K562 (cell line): ENCODE measurements around the gene AKAP13. TPM values are rescaled to one million over a fixed set of nuclear protein-coding genes. Genes with fewer than 3 reads are reported as not detected.

Source experiments
- ATAC-seq: fragments of 200-7000 bp; cut with Tn5 transposase; 3 replicates; pipeline ENCODE4 v1.9.1; 2020; ENCODE audit warnings: moderate library complexity
- BruUV-seq: library from RNA; stranded (reverse); fragments of 400-500 nt; replicated peaks from 2 replicates; lab custom pipeline; 2021; lab: Mats Ljungman, UMichigan
- CTCF ChIA-PET: fragments of 300-600 bp; formaldehyde crosslinking; extraction: SDS; loops from one replicate; lab custom pipeline; 2021; ENCODE audit warnings: low intra/inter-chr PET ratio; lab: Yijun Ruan, JAX
- POLR2A ChIA-PET: fragments of 300-600, 350-650 bp; sonication (Branson Sonifier 250); formaldehyde crosslinking; extraction: SDS; loops from one replicate; lab custom pipeline; 2021; ENCODE audit warnings: antibody characterized with exemption, inconsistent platforms; lab: Yijun Ruan, JAX
- DNase-seq, 4 experiments: peaks; one replicate each; pipeline versions ENCODE4 v3.0.0 to v3.0.0-alpha.2; 2011 to 2018; ENCODE audit warnings: low spot score in 3 of 4, mixed read lengths in 3 of 4; ENCODE audit errors: extremely low read depth in 1 of 4
- FAIRE-seq: peaks from 2 replicates; lab custom pipeline; 2011; peaks lifted over from hg19 to GRCh38; lab: Jason Lieb, UNC
- H2AFZ ChIP-seq: 2 replicates; pipeline ENCODE4 v1.6.0; 2011; ENCODE audit warnings: low read depth, low read length, control low read depth, inconsistent platforms
- H3K27ac ChIP-seq: fragments of 200-600 bp; 3 replicates; pipeline ENCODE4 v1.8.0; 2011; ENCODE audit warnings: low read depth, mild to moderate bottlenecking, control low read depth, inconsistent platforms, low read length, moderate library complexity, mixed read lengths; ENCODE audit errors: extremely low read depth
- H3K27me3 ChIP-seq, 2 experiments: fragments of 300-600 bp in 1 of 2; 2 replicates in 1 of 2; 3 replicates in 1 of 2; pipeline versions ENCODE4 v1.6.0 to v1.8.0; 2011; ENCODE audit warnings: inconsistent platforms in 2 of 2, low read length in 2 of 2, mild to moderate bottlenecking in 1 of 2, mixed read lengths in 1 of 2, moderate library complexity in 1 of 2; ENCODE audit not compliant: control insufficient read depth in 2 of 2, insufficient read depth in 2 of 2
- H3K36me3 ChIP-seq: fragments of 300-600 bp; 3 replicates; pipeline ENCODE4 v1.8.0; 2011; ENCODE audit warnings: mild to moderate bottlenecking, low read length, inconsistent platforms; ENCODE audit not compliant: control insufficient read depth, insufficient read depth
- H3K4me1 ChIP-seq, 2 experiments: fragments of 200-600 bp in 1 of 2; replicated peaks in 1 of 2; 2 replicates in 1 of 2; 3 replicates in 1 of 2; pipeline versions ENCODE4 v1.5.1 to v1.8.0; 2011; ENCODE audit warnings: inconsistent platforms in 2 of 2, low read length in 2 of 2, mild to moderate bottlenecking in 1 of 2, mixed read lengths in 1 of 2, moderate library complexity in 1 of 2; ENCODE audit not compliant: control insufficient read depth in 2 of 2, insufficient read depth in 2 of 2
- H3K4me2 ChIP-seq: 2 replicates; pipeline ENCODE4 v1.6.1; 2011; ENCODE audit warnings: low read length, control low read depth, inconsistent platforms, mixed read lengths; ENCODE audit not compliant: insufficient read depth
- H3K4me3 ChIP-seq: fragments of 200-600 bp; sonication (generic), shearing (Covaris generic); 2 replicates; pipeline ENCODE4 v1.5.1; 2016; ENCODE audit warnings: control low read depth, inconsistent platforms
- H3K79me2 ChIP-seq: fragments of 200-600 bp; 3 replicates; pipeline ENCODE4 v1.8.0; 2011; ENCODE audit warnings: low read length, inconsistent platforms; ENCODE audit not compliant: control insufficient read depth, insufficient read depth
- H3K9ac ChIP-seq, 2 experiments: 2 replicates each; pipeline versions ENCODE4 v1.6.0 to v1.6.1; 2011; ENCODE audit warnings: low read depth in 2 of 2, low read length in 2 of 2, control low read depth in 1 of 2, inconsistent platforms in 1 of 2, mild to moderate bottlenecking in 1 of 2, mixed read lengths in 1 of 2; ENCODE audit not compliant: insufficient read depth in 1 of 2
- H3K9me1 ChIP-seq: one replicate; pipeline ENCODE4 v1.6.0; 2011; ENCODE audit warnings: inconsistent platforms, mild to moderate bottlenecking, low read length, moderate library complexity; ENCODE audit not compliant: control insufficient read depth, insufficient read depth
- H3K9me3 ChIP-seq: replicated peaks from 2 replicates; pipeline ENCODE4 v1.5.1; 2011; ENCODE audit warnings: low read depth, low read length, inconsistent platforms; ENCODE audit not compliant: control insufficient read depth, insufficient read depth
- H4K20me1 ChIP-seq: replicated peaks from 2 replicates; pipeline ENCODE4 v1.6.1; 2011; ENCODE audit warnings: low read length, inconsistent platforms, mixed read lengths; ENCODE audit not compliant: control insufficient read depth, insufficient read depth
- BCLAF1 ChIP-seq, 2 experiments: fragments of 450-650 bp in 1 of 2; IDR thresholded peaks; 2 replicates each; pipeline ENCODE4 v1.6.1; 2011 to 2017; ENCODE audit warnings: low read depth in 2 of 2, antibody characterized with exemption in 1 of 2, borderline replicate concordance in 1 of 2, low read length in 1 of 2, mild to moderate bottlenecking in 1 of 2, mixed read lengths in 1 of 2; ENCODE audit not compliant: control insufficient read depth in 1 of 2
- EP400 ChIP-seq: fragments of 450-650 bp; IDR thresholded peaks from 2 replicates; pipeline ENCODE4 v1.6.1; 2017; ENCODE audit warnings: antibody characterized with exemption, mild to moderate bottlenecking, moderate library complexity
- MTF1 ChIP-seq: fragments of 250-450 bp; sonication (Bioruptor Pico); IDR thresholded peaks from 2 replicates; pipeline ENCODE4 v1.9.0; 2021; ENCODE audit warnings: moderate library complexity, mild to moderate bottlenecking, inconsistent platforms, borderline replicate concordance
- NCOA1 ChIP-seq: fragments of 450-650 bp; IDR thresholded peaks from 2 replicates; pipeline ENCODE4 v1.6.1; 2016; ENCODE audit warnings: low read depth
- POLR3A ChIP-seq: IDR thresholded peaks from 2 replicates; pipeline ENCODE4 v1.6.1; 2011; ENCODE audit warnings: borderline replicate concordance, mild to moderate bottlenecking, moderate library complexity; ENCODE audit not compliant: insufficient read length, insufficient read depth; ENCODE audit errors: extremely low read depth
- ZNF512 ChIP-seq: IDR thresholded peaks from 2 replicates; pipeline ENCODE4 v1.6.1; 2016; ENCODE audit warnings: missing genetic modification characterization, missing compliant biosample characterization
- WGBS: fragments of 100-300 bp; shearing (Covaris generic); methylation state at CpG from one replicate; pipeline ENCODE4 v1.1.6; 2016; ENCODE audit warnings: low coverage, mixed read lengths; ENCODE audit not compliant: insufficient coverage; ENCODE audit errors: missing lambda C conversion rate; 5-methylcytosine and 5-hydroxymethylcytosine counted together
- in situ Hi-C: fragments of 300-500 bp; cut with MboI; formaldehyde crosslinking; loops from 4 replicates; pipeline ENCODE4 v1.15.0; 2018; ENCODE audit warnings: inconsistent platforms, mixed read lengths
- intact Hi-C: fragments of 100-400 bp; cut with micrococcal nuclease; formaldehyde crosslinking; loops from 2 replicates; pipeline ENCODE4 v1.14.2; 2022
- polyA plus RNA-seq, 8 experiments: library from polyadenylated mRNA; depleted of rRNA in 4 of 8; stranded (reverse) in 5 of 8; unstranded in 3 of 8; fragments of >200 nt; fragmentation: Nextera tagmentation in 2 of 8; fragmentation: Illumina TruSeq in 1 of 8; extraction: Ambion mirVana in 2 of 8; extraction: Trizol in 1 of 8; gene quantifications; 2 replicates each; pipeline versions ENCODE4 v1.2.1 to v1.2.3, GENCODE V29; 2011 to 2014; ENCODE audit warnings: inconsistent platforms in 1 of 8, missing spikeins in 1 of 8
- total RNA-seq, 7 experiments: library from RNA; depleted of rRNA in 6 of 7; stranded (reverse); fragments of >200 nt in 6 of 7; fragmentation: Illumina TruSeq in 2 of 7; extraction: Trizol in 2 of 7; gene quantifications; 2 replicates each; pipeline versions ENCODE4 v1.2.1 to v1.2.3, GENCODE V29; 2011 to 2021; ENCODE audit warnings: low replicate concordance in 1 of 7

Gene AKAP13
- total and polyA plus RNA-seq, 9 of the 15 experiments (the other 6 are each of a cell fraction or from before 2014, with no cell fraction given): 0.03 to 1.7 (median 0.42) TPM

GRCh38 chr15:85361323-85361722, 19.1 kb upstream of the AKAP13 start (continued):
- no peak for TF ChIP-seq POLR3A
- TF ChIP-seq EP400: no peak
- TF ChIP-seq NCOA1: no peak
- TF ChIP-seq MTF1: no peak

GRCh38 chr15:85362436-85363081, 17.8 kb upstream of the AKAP13 start:
- Histone ChIP-seq H3K9me1 (no peaks in the 10 kb centered on the region), H3K4me2 (no peak overlapping the region), H3K79me2 (no peaks in the 10 kb centered on the region), H2AFZ (no peak overlapping the region), H4K20me1 (no peaks in the 10 kb centered on the region), H3K4me3 (no peak overlapping the region), H3K36me3 (no peaks in the 10 kb centered on the region), H3K9ac (no peak overlapping the region), H3K9me3 (no peaks in the 10 kb centered on the region), H3K4me1 (no peaks in the 10 kb centered on the region), H3K27ac (no peak overlapping the region), H3K27me3 (peaks cover 6 to 8% of the 10 kb centered on the region in 2 experiments; a peak in 3 of 5 replicates)
- POLR2A ChIA-PET: interaction anchor here (0.7 to 0.9 kb wide), 2 partner anchors 8 to 14 kb away, joined by 3 read pairs; no protein-coding TSS in a partner anchor
- intact Hi-C loops (no loop called here), in situ Hi-C loops (no loop called here)
- BruUV-seq: no TSS peak
- peak; percentile 52; the same call in 1 of the 2 replicates for TF ChIP-seq ZNF512 (tag)
- no peak for TF ChIP-seq BCLAF1 (IDR thresholded peaks at IDR 0.05; ENCODE audit: borderline replicate concordance in 1 of 2, control insufficient read depth in 1 of 2, low read depth in 2 of 2, low read length in 1 of 2)
- WGBS: 0% methylated on average over 6 of the region's 6 CpGs
- CTCF ChIA-PET: no interaction called here
- no peak for DNase-seq
- no peak for ATAC-seq
- FAIRE-seq: no peak
